Osteoblast (primary cell): ENCODE results near the gene KIAA1671. TPM values are rescaled to one million over a fixed set of nuclear protein-coding genes. Genes with fewer than 3 reads are reported as not detected.

ENCODE experiments used
- DNase-seq: peaks from one replicate; pipeline ENCODE4 v3.0.0; 2011; ENCODE audit warnings: low spot score, mixed read lengths; ENCODE audit not compliant: insufficient read length; ENCODE audit errors: missing footprints
- H2AFZ ChIP-seq: 2 replicates; pipeline ENCODE4 v1.6.0; 2011; ENCODE audit warnings: mild to moderate bottlenecking, low read length
- H3K27ac ChIP-seq: 2 replicates; pipeline ENCODE4 v1.5.1; 2011; ENCODE audit warnings: mild to moderate bottlenecking, low read depth, low read length, moderate library complexity
- H3K27me3 ChIP-seq: 2 replicates; pipeline ENCODE4 v1.6.0; 2012; ENCODE audit warnings: mild to moderate bottlenecking, control low read depth, inconsistent platforms, low read length, moderate library complexity; ENCODE audit not compliant: insufficient read depth
- H3K36me3 ChIP-seq: 2 replicates; pipeline ENCODE4 v1.5.1; 2011; ENCODE audit warnings: mild to moderate bottlenecking, low read length, control low read depth, moderate library complexity; ENCODE audit not compliant: insufficient read depth
- H3K4me1 ChIP-seq: 2 replicates; pipeline ENCODE4 v1.5.1; 2011; ENCODE audit warnings: mild to moderate bottlenecking, low read length, control low read depth, moderate library complexity; ENCODE audit not compliant: insufficient read depth
- H3K4me2 ChIP-seq: 2 replicates; pipeline ENCODE4 v1.6.0; 2011; ENCODE audit warnings: mild to moderate bottlenecking, low read length; ENCODE audit not compliant: insufficient read depth
- H3K4me3 ChIP-seq: fragments of 200-600 bp; sonication (generic); 3 replicates; pipeline ENCODE4 v1.5.1; 2012; ENCODE audit warnings: mild to moderate bottlenecking, low read length, inconsistent platforms; ENCODE audit not compliant: insufficient read depth
- H3K79me2 ChIP-seq: 2 replicates; pipeline ENCODE4 v1.6.0; 2012; ENCODE audit warnings: mild to moderate bottlenecking, low read length, control low read depth, inconsistent platforms; ENCODE audit not compliant: insufficient read depth
- H3K9me3 ChIP-seq: 2 replicates; pipeline ENCODE4 v1.5.1; 2011; ENCODE audit warnings: low read depth, low read length, control low read depth
- H4K20me1 ChIP-seq: 2 replicates; pipeline ENCODE4 v1.6.0; 2012; ENCODE audit warnings: mild to moderate bottlenecking, low read length, control low read depth; ENCODE audit not compliant: insufficient read depth
- total RNA-seq: library from RNA; depleted of rRNA; stranded (reverse); fragments of >200 nt; gene quantifications from 2 replicates; pipeline ENCODE4 v1.2.3, GENCODE V29; 2012
- TF ChIP-seq, protein P1 (sequence below): IDR thresholded peaks from 2 replicates; pipeline ENCODE4 v1.5.1; 2011; ENCODE audit warnings: mild to moderate bottlenecking, low read depth, low read length, moderate library complexity; ENCODE audit errors: extremely low read depth

Gene KIAA1671
- total RNA-seq, 1 donor = 16.6 TPM

DNA sequence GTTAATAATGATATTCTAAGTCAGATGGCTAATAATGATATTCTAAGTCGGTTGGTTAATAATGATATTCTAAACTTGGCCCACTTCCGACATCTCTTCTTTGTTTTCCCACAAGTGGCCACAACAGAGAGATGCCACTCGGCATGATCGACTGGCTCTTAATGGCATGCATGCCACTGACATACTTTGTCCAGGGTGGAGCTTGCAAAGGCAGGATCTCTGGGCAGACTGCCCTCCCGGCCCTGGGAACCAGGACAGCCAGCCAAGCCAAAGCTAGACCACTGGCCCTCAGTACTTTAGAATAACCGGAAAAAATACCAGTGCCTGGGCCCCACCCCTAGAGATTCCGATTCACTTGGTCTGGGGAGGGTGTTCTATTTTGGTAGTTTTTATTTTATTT lies 78.1 kb downstream of the KIAA1671 start:
- Histone ChIP-seq H4K20me1 (no peaks in the 10 kb centered on the region), H2AFZ (no peak overlapping the region), H3K4me3 (no peak overlapping the region), H3K27me3 (no peaks in the 10 kb centered on the region), H3K4me1 (peaks cover 13% of the 10 kb centered on the region), H3K36me3 (no peaks in the 10 kb centered on the region), H3K79me2 (no peaks in the 10 kb centered on the region), H3K9me3 (no peaks in the 10 kb centered on the region), H3K4me2 (no peak overlapping the region), H3K27ac (no peak overlapping the region)
- TF ChIP-seq, protein P1, sequence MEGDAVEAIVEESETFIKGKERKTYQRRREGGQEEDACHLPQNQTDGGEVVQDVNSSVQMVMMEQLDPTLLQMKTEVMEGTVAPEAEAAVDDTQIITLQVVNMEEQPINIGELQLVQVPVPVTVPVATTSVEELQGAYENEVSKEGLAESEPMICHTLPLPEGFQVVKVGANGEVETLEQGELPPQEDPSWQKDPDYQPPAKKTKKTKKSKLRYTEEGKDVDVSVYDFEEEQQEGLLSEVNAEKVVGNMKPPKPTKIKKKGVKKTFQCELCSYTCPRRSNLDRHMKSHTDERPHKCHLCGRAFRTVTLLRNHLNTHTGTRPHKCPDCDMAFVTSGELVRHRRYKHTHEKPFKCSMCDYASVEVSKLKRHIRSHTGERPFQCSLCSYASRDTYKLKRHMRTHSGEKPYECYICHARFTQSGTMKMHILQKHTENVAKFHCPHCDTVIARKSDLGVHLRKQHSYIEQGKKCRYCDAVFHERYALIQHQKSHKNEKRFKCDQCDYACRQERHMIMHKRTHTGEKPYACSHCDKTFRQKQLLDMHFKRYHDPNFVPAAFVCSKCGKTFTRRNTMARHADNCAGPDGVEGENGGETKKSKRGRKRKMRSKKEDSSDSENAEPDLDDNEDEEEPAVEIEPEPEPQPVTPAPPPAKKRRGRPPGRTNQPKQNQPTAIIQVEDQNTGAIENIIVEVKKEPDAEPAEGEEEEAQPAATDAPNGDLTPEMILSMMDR = no peak
- peak; percentile 76 for DNase-seq

DNA sequence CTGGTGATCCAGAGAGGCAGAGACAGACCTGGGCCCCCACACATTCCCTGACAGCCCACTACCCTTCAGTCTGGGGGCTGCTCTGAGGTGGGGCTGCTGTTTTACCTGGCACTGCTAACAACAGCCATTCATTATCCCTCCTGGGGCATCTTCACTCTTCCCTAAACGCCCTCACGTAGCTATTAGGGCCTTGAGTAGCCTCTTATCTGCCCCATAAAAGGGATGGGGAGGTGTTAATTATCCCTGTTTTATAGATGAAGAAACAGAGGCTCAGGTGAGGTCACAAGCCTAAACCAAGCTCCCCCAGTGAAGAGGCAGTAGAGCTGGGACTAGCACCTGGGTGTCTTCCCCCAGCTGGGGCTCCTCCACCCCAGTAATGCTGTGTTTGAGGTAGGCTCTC lies 79.5 kb downstream of the KIAA1671 start:
- peak; percentile 11 for DNase-seq
- TF ChIP-seq, protein P1 = no peak
- Histone ChIP-seq H3K27me3 (no peaks in the 10 kb centered on the region), H3K79me2 (no peaks in the 10 kb centered on the region), H3K4me3 (no peak overlapping the region), H3K27ac (no peak overlapping the region), H3K36me3 (no peaks in the 10 kb centered on the region), H3K4me1 (no peaks in the 10 kb centered on the region), H2AFZ (no peak overlapping the region), H4K20me1 (no peaks in the 10 kb centered on the region), H3K9me3 (no peaks in the 10 kb centered on the region), H3K4me2 (no peak overlapping the region)

DNA sequence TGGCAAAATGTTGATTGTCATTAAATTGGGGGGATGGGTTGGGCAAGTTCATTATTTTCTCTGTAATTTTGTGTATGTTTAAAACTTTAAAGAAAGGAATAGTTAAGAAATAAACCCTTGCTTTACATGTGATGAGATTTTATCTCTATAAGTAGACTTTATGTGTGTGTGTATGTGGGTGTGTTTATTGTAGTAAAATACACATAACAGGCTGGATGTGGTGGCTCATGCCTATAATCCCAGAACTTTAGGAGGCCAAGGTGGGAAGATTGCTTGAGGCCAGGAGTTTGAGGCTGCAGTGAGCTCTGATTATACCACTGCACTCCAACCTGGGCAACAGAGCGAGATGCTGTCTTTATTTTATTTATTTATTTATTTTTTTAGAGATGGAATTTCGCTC lies 83.2 kb downstream of the KIAA1671 start:
- Histone ChIP-seq H3K27me3 (no peaks in the 10 kb centered on the region), H4K20me1 (no peaks in the 10 kb centered on the region), H3K9me3 (no peaks in the 10 kb centered on the region), H3K4me3 (no peak overlapping the region), H2AFZ (no peak overlapping the region), H3K79me2 (no peaks in the 10 kb centered on the region), H3K4me2 (no peak overlapping the region), H3K27ac (no peak overlapping the region), H3K36me3 (no peaks in the 10 kb centered on the region), H3K4me1 (no peaks in the 10 kb centered on the region)
- TF ChIP-seq, protein P1 = no peak
- no peak for DNase-seq

DNA sequence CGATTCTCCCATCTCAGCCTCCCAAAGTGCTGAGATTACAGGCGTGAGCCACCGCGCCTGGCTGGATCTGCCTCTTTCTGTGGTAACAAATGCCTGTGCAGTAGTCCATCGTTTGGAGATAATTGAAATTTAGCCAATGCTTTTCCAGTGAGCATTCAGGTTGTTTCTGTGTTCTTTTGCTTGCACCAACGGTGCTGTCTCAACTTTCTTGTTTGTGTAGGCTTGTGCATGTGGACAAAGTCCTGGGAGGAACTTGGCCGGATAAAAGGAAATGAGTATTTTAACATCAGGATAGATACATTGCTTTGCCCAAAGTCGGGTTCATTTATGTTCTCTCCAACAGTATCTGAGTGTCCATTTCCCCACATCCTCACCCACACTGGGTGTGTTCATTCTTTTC lies 85.7 kb downstream of the KIAA1671 start:
- TF ChIP-seq, protein P1 = no peak
- DNase-seq = no peak
- no peaks in the 10 kb centered on the region for H3K36me3 ChIP-seq
- no peak overlapping the region for H3K4me3 ChIP-seq
- H4K20me1 ChIP-seq = no peaks in the 10 kb centered on the region
- no peak overlapping the region for H3K27ac ChIP-seq
- H3K79me2 ChIP-seq = no peaks in the 10 kb centered on the region
- H3K27me3 ChIP-seq = no peaks in the 10 kb centered on the region
- H2AFZ ChIP-seq = no peak overlapping the region
- H3K4me1 ChIP-seq = no peaks in the 10 kb centered on the region
- no peak overlapping the region for H3K4me2 ChIP-seq
- H3K9me3 ChIP-seq = no peaks in the 10 kb centered on the region
